ENCODE data around the gene NLRP1.

The NLRP1 gene

GRCh38 chr17:5553479-5553878 lies 30.8 kb downstream of the NLRP1 start:
- DNase-seq: no peak

DNA sequence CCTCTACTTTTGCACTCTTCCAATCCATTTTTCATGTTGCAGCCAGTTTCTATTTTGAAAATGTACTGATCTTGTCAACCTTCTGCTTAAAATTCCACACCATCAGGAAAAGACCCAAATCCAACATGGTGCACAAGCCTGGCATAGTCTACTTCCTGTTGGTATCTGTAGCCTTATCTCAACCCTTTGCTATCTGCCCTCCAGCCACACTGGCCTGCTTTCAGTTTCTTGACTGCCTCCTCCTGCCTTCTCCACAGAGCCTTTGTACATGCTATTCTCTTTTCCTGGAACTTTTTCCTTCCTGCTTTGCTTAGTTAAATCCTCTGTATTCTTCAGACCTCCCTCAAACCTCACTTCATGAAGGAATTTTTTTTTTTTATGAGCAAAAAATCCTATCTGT lies 31.5 kb downstream of the NLRP1 start:
- no peak for DNase-seq

- DNase-seq: no peak
These were observed 39.0 kb downstream of the NLRP1 start for GRCh38 chr17:5545051-5545987.

DNA sequence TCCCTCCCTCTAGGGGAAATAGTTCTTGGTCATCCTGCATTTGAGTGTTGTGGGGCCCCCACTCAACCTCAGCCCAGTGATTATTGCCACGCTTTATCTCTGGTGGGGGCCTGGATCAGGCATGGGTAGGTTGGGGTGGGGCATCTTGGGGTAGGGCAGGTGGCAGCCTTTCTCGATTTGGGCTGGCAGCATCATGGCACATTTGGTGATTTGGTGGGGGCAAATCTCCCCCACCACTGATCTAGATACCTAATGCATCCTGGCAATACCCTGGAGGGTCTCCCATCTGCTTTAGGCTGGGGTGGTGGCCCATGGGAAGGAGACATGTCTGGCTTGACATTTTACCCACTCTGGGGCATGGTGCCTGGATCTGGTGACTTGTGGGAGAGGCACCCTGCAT lies 40.2 kb downstream of the NLRP1 start:
- no peak for DNase-seq

DNA sequence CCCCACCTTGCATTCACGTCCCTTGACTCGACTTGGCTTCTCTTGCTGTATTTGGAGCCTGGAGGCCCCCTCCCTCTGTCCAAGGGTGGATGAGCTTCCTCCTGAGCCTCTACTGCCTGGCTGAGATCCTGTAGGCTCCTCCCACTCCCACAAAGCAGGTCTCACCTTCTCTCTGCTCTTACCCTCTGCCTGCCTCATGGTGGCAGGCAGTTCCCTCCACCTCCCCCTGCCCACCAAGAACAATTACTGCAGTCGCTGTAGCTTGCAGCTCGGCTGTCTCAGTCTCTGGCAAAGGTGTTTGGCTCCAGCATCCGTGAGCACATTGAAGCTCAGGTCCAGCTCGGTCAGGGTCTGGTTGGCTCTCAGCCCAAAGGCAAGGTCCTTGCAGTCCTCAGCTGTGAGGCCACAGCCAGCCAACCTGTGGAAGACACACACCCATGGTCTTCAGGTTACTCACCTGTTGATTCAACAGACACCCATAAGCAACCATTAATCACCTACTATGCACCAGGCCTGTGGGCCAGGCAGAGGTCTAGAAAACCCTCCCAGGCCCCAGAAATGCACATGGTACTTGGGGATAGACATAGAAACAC lies 42.6 kb downstream of the NLRP1 start:
- no peak for DNase-seq

DNA sequence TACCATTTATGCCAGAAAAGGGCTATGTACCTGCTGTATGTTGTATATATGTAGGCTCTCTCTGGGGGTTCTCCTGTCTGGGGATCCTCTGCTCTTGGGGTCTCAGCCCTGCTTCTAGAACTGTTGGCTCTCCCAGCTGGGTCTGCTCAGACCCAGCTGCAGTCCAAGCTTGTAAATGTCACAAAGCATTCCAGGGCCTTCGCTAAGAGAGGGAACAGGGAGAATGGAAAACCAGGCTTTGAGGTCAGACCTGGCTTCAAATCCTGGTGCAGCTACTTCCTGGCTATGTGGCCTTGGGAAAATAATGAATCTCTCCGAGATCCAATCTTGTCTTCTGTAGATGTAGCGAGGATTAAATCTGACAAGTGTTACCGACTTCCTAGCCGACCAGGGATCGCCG lies 44.0 kb downstream of the NLRP1 start:
- no peak for DNase-seq

GRCh38 chr17:5539286-5539685 lies 45.0 kb downstream of the NLRP1 start:
- no peak for DNase-seq

DNA sequence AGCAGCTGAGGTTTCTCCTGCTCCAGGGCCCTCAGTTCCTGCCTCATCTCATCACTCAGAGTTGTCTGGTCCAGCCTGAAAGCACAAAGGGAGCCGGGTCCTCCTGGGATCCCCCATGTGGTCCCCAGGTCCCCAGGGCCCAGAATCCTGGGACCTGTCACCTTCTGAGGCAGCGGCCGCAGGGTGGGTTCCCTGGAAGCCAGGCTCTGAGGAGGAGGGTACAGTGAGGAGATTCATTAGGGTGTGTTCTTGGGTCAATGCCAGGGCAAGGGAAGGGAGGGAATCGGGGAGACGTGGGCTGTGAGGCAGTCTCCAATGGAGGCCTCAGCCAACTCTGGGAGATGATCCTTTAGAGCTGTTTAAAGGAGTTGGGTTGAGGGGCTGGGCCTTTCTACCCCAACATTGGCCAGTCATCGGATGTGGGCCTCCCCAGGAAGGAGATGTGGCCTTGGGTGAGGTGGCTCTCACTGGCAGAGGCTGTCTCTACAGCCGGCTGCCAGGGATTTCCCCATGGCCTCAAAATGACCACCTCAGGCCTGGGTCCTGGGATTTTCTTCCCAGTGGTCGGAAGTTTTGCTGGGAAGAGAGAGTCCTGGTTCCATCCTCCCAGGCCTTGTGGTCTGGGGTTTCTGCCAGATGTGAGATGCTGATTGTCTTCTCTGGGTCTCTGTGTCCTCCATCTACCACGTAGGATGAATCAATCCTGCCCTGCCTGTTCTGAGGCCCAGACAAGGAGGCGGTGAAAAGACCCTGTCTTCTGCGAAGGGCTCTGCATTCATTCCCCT lies 47.3 kb downstream of the NLRP1 start:
- DNase-seq: no peak

DNA sequence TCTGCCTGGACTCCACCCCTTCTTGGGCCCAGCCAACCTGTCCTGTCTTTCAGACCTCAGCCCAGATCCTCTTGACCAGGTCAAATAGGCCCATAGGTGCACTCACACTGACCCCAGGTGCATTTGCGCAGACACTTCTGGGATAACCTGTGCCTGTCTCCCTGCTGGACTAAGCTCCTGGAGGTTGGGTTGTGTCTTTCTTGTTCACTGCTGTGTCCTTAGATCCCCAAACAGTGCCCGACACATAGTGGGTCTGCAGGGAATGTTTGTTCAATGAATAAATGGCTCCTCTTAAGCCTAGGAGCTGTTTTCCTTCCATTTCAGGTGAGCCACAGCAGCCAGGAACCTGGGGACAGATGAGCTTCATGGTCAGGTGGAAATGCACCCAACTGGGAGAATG lies 48.9 kb downstream of the NLRP1 start:
- no peak for DNase-seq

DNA sequence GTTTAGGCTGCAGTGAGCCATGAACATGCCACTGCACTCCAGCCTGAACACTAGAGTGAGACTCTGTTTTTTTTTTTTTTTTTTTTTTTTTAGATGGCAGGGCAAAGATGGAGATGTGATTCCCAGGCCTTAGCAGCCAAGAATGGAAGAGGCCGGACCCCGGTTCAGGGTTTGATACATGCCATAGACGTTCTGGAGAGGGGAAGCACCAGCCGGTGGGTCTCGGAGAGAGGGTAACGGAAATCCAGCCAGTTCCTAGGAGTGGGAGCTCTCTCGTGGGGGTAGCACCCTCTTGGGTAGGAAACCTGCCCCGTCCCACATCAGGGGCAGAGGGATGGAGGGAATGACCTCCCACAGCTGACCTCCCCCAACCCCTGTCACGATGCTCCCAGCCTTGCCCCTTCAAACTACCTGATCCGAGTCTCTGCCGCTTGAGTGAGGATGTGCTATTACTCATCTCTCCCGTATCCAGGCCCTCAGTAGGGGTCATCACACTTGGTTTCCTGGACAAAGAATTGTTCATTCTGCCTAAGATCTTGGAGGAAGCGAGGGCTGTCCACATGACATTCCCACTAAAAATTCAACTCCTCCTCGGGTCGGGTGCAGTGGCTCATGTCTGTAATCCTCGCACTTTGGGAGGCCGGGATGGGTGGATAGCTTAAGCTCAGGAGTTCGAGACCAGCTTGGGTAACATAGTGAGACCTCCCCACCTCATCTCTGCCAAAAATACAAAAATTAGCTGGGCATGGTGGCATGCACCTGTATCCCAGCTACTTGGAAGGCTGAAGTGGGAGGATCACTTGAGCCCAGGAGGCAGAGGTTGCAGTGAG lies 50.6 kb downstream of the NLRP1 start:
- no peak for DNase-seq

DNA sequence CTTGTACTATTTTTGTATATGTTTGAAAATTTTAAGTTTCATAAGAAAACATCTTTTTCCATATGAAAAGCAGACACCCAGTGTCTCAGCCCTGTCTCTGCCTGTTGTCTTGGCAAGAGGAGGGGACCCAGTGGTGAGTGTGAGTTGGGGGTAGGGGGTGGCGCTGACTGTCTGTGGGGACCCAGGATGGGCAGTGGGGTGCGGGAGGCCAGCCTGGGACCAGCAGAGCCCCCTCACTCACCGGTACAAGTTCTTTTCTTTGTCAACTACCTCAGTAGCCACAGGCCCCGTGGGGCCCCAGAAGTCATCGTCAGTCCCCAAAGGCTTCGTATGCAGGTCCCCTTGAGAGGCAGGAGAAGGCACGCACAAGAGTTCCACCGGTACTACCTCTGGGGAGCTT lies 51.7 kb downstream of the NLRP1 start:
- DNase-seq: no peak

DNA sequence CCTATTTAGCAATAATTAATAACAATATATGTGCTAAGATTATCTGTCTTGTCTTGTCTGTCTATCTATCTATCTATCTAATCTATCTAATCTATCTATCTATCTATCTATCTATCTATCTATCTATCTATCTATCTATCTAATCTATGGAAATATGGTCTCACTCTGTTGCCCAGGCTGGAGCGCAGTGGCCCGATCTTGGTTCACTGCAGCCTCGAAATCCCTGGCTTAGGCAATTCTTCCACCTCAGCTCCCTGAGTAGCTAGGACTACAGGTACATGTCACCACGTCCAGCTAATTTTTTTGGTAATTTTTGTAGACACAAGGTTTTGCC lies 53.3 kb downstream of the NLRP1 start:
- DNase-seq: no peak

DNA sequence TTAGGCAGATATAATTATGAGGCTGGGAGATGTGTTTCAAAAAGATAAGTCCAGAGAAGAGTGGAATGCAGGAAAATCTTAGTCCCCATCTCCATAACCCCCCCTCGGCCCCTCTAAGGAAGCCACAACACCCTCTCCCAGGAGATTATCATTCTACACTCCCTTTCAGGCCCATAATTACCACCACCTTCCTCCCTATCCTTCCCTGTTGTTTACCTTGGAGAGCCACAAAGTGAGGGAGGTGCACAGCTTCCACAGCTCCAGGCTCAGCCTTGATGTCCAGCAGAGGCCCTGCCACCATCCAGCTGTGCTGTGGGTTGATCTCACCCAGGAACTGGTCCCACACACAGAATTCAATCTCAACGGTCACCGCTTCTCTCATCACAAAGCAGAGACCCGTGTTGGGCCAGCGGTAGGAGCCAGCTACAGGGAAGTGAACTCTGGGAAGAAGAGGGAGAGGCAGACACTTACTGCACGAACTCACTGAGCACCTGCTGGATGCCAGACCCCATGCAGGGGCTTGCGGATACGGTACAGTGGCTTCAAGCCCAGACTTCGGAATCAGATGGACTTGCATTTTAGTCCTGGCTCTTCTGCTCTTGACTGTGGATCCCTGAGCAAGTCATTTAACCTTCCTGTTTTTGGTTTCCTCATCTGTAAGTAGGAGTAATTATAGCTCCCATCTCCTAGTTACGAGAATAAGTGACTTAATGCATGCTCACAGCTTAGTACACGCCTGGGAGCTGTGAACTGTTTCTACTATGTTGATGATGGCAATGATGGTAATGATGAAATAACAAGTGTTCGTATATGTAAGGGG lies 53.8 kb downstream of the NLRP1 start:
- no peak for DNase-seq

- DNase-seq: no peak
These were observed 56.6 kb downstream of the NLRP1 start for GRCh38 chr17:5527601-5528250.

DNA sequence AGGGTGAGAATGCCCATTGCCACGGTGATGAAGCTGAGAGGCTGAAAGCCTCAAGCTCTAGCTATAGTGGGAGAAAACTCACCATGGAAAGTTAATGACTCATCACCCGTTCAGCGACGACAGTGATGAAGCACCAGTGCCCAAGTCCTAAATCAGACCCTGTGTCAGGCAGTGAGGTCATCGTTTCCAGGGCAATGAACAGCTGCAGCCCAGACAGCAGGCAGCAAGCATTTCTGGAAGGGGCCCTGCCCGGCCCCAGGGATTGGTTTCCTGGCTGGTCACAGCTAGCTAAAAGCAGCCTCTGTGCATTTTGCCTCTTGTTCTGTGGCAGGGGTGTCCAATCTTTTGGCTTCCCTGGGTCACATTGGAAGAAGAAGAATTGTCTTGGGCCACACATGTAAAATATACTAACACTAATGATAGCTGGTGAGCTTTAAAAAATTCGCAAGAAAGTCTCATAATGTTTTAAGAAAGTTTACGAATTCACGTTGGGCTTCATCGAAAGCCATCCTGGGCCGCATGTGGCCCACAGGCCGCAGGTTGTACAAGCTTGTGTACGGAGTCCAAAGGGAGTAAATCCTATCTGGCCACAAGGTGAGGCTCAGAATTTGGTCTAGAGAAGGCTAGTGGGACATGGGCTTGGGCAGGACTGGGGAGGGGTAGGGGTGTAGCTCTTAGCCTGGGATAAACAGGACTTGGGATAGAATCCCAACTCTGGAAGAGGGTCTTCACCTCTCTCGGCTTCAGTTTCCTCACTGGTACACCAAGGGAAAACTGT lies 57.3 kb downstream of the NLRP1 start:
- no peak for DNase-seq

- DNase-seq: no peak
These were observed 61.1 kb downstream of the NLRP1 start for GRCh38 chr17:5523249-5523648.

DNA sequence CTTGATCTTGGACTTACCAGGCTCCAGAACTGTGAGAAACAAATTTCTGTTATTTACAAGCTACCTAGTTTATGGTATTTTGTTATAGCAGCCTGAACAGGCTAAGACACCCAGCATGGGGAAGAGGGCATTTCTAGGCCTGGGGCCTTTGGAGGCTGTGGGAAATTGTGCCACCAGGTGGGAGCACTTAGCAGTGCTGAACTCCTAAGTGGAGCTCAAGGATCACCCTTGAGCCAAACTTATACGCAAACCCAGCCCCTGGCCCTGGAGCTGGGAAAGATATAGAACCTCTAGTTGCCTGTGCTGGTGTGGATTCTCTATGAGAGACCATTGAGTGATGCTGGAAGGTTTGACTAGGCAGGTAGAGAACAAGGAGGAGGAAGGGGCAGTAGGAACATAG lies 61.8 kb downstream of the NLRP1 start:
- no peak for DNase-seq

GRCh38 chr17:5516060-5516792 lies 68.1 kb downstream of the NLRP1 start:
- no peak for DNase-seq

- DNase-seq: no peak
These were observed 69.3 kb downstream of the NLRP1 start for GRCh38 chr17:5514976-5515375.

GRCh38 chr17:5513628-5514027 lies 70.7 kb downstream of the NLRP1 start:
- DNase-seq: no peak

Data from NCI-H2227 treated with DMSO at 0.1 percent for 48 hours (cell line).